ENCODE data around the gene SURF4. TPM values are rescaled to one million over a fixed set of nuclear protein-coding genes. Genes with fewer than 3 reads are reported as not detected.

SURF4 gene
- total RNA-seq, 1 experiment from 2014 or later = 134 TPM

- peaks cover 7 to 28% of the 10 kb centered on the region in 2 experiments; a peak in 3 of 4 replicates for H3K4me1 ChIP-seq (ENCODE audit: control insufficient read depth in 1 of 2, insufficient read depth in 2 of 2, low read length in 2 of 2)
- H3K9ac ChIP-seq (ENCODE audit: low read length) = peak overlapping the region; percentile 93
- BruUV-seq (replicated peaks) = no TSS peak
- no peaks in the 10 kb centered on the region for H3K9me2 ChIP-seq (ENCODE audit: insufficient read depth)
- no peak for DNase-seq (ENCODE audit: low read depth, low spot score)
- peak overlapping the region; percentile 83 for H3K27ac ChIP-seq (ENCODE audit: low read depth, low read length)
- peak overlapping the region; percentile 96 to 98 for H3K4me3 ChIP-seq (replicated peaks in 1 of 2; ENCODE audit: low read depth in 1 of 2, low read length in 2 of 2)
- peaks cover 38% of the 10 kb centered on the region for H3K79me2 ChIP-seq (ENCODE audit: insufficient read depth, low read length)
- H2AFZ ChIP-seq (ENCODE audit: low read depth, low read length, poor library complexity, severe bottlenecking) = no peak overlapping the region
- TF ChIP-seq CBX3 (IDR thresholded peaks at IDR 0.05; ENCODE audit: low read depth) = no peak
- TF ChIP-seq POLR2AphosphoS5 (IDR thresholded peaks at IDR 0.05; ENCODE audit: low read depth, low read length) = peak; percentile 59
- no peak for TF ChIP-seq ZNF274 (IDR thresholded peaks at IDR 0.05; ENCODE audit: low read depth, low read length)
- peak; percentile 58 for TF ChIP-seq YY1 (IDR thresholded peaks at IDR 0.05; ENCODE audit: extremely low read depth, insufficient replicate concordance, low read depth, low read length)
- no peak for ATAC-seq
- H3K36me3 ChIP-seq (ENCODE audit: control insufficient read depth in 1 of 2, insufficient read depth in 2 of 2, low read length in 2 of 2) = peaks cover 10 to 26% of the 10 kb centered on the region in 2 experiments; a peak in 2 of 4 replicates
- ChIA-PET CTCF (interaction anchor here (1.4 kb wide), 1 partner anchor 11 kb away, joined by 3 read pairs; no protein-coding TSS in a partner anchor), RAD21 (ENCODE audit: low non-redundant PET in 1 of 2, low total read pairs in 2 of 2, uncharacterized antibody in 2 of 2, unreplicated experiment in 2 of 2) (no interaction called here), POLR2A (interaction anchor here (0.6 to 1.6 kb wide), 2 partner anchors 40 to 1116 kb away, joined by 6 to 8 read pairs; partner anchors contain the start of gene CACFD1)
- H4K20me1 ChIP-seq (ENCODE audit: insufficient read depth) = no peaks in the 10 kb centered on the region
- H3K9me3 ChIP-seq (ENCODE audit: control insufficient read depth in 1 of 2, insufficient read depth in 1 of 2, low read depth in 1 of 2, low read length in 2 of 2) = no peaks in the 10 kb centered on the region
- H3K4me2 ChIP-seq (ENCODE audit: low read length) = peak overlapping the region; percentile 82
- H3K27me3 ChIP-seq (ENCODE audit: insufficient read depth, low read length) = no peaks in the 10 kb centered on the region
- intact Hi-C loops (cut with micrococcal nuclease) = loop anchor here (5.0 kb wide), 1 partner anchor 43 kb away; no protein-coding TSS in a partner anchor
Measured at GRCh38 chr9:133419005-133419404, 43.1 kb upstream of the SURF4 start.

DNA sequence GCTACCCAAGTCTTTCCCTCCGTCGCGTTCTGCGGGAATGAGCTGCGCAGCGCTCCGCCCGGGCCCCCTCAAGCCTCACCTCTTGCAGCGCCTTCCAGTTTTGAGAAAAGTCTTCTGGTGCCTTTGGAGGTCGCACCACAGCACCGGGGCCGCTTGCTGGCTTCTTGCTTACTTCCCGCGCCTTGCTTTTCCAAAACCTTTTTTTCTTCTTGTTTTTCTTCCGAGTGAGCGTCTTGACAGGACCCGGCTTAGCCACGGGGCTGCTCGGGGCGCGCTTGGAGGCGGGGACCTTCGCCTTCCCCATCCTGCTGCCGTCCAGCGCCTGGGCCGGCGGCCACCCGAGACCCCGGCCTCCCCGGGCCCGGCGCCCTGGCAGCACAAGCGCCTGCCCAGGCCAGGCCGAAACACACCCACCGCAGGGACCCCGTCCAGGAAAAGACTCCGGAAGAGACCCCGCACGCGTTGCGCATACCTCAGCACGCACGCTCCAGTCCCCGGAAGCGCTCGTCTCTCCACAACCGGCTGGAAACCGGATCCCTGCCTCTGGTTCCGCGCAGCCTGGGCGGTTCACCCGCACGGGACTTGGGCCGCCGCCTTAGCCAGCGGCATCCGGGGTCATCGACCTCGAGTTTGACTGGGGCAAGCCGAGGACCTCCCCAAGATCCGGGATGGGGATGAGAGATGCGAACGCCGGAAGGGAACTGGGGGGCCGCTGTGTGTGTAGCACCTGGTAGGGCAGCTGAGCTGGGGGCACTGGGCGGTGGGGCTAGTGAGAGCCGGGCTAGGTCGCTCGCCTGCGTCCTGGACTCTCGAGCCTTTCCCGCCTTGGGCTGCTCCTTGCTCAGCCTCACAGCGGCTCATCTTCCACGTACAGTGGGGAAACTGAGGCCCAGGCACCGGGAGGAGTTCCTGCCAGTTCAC is 41.9 kb upstream of the SURF4 start, which contains the start of gene REXO4:
Gene REXO4, minus strand, starts transcription at position 470 of the 921 bp plus-strand sequence. Its CDS starts 166 bp downstream, at position 304.
- RAD21 ChIA-PET (ENCODE audit: low non-redundant PET in 1 of 2, low total read pairs in 2 of 2, uncharacterized antibody in 2 of 2, unreplicated experiment in 2 of 2) = no interaction called here
- H3K27me3 ChIP-seq (ENCODE audit: insufficient read depth, low read length) = no peaks in the 10 kb centered on the region
- POLR2A ChIA-PET = interaction anchor here (1.6 kb wide), 2 partner anchors 42 to 70 kb away, joined by 3 to 8 read pairs; partner anchors contain the start of genes CACFD1, MED22 and RPL7A
- DNase-seq (ENCODE audit: low read depth, low spot score) (peak; percentile 85), ATAC-seq (peak; percentile 84)
- no peaks in the 10 kb centered on the region for H4K20me1 ChIP-seq (ENCODE audit: insufficient read depth)
- H3K9me3 ChIP-seq (ENCODE audit: control insufficient read depth in 1 of 2, insufficient read depth in 1 of 2, low read depth in 1 of 2, low read length in 2 of 2) = no peaks in the 10 kb centered on the region
- H3K9me2 ChIP-seq (ENCODE audit: insufficient read depth) = no peaks in the 10 kb centered on the region
- peak within 1 kb of the TSS; percentile 83 for H3K27ac ChIP-seq (ENCODE audit: low read depth, low read length)
- intact Hi-C loops (cut with micrococcal nuclease) = loop anchor here (5.0 kb wide), 1 partner anchor 44 kb away; no protein-coding TSS in a partner anchor
- H2AFZ ChIP-seq (ENCODE audit: low read depth, low read length, poor library complexity, severe bottlenecking) = no peak within 1 kb of the TSS
- peaks cover 10 to 35% of the 10 kb centered on the region in 2 experiments; a peak in 2 of 4 replicates for H3K36me3 ChIP-seq (ENCODE audit: control insufficient read depth in 1 of 2, insufficient read depth in 2 of 2, low read length in 2 of 2)
- H3K4me1 ChIP-seq (ENCODE audit: control insufficient read depth in 1 of 2, insufficient read depth in 2 of 2, low read length in 2 of 2) = peaks cover 7 to 28% of the 10 kb centered on the region in 2 experiments; a peak in 3 of 4 replicates
- CTCF ChIA-PET = interaction anchor here (1.0 to 1.4 kb wide), 2 partner anchors 10 to 42 kb away, joined by 3 to 4 read pairs; partner anchors contain the start of gene CACFD1
- peak within 1 kb of the TSS; percentile 93 for H3K9ac ChIP-seq (ENCODE audit: low read length)
- H3K79me2 ChIP-seq (ENCODE audit: insufficient read depth, low read length) = peaks cover 47% of the 10 kb centered on the region
- H3K4me3 ChIP-seq (replicated peaks in 1 of 2; ENCODE audit: low read depth in 1 of 2, low read length in 2 of 2) = peak within 1 kb of the TSS; percentile 96 to 98
- H3K4me2 ChIP-seq (ENCODE audit: low read length) = peak within 1 kb of the TSS; percentile 82
- no TSS peak for BruUV-seq (replicated peaks)
- no peak for TF ChIP-seq EZH2 (IDR thresholded peaks at IDR 0.05)
- no peak for TF ChIP-seq RAD21 (IDR thresholded peaks at IDR 0.05; ENCODE audit: low read depth)
- TF ChIP-seq SP1 (IDR thresholded peaks at IDR 0.05; ENCODE audit: low read depth) = peak; percentile 81
- no peak; the same call in 1 of the 2 replicates for TF ChIP-seq ELF1 (IDR thresholded peaks at IDR 0.05; ENCODE audit: borderline replicate concordance, low read depth)
- TF ChIP-seq CBX3 (IDR thresholded peaks at IDR 0.05; ENCODE audit: low read depth) = peak; percentile 93
- TF ChIP-seq POLR2A (IDR thresholded peaks at IDR 0.05; ENCODE audit: borderline replicate concordance, extremely low read depth, insufficient read depth, insufficient read length) = peak; percentile 51
- TF ChIP-seq SIN3A (IDR thresholded peaks at IDR 0.05; ENCODE audit: low read depth) = peak; percentile 76; the same call in 1 of the 2 replicates
- TF ChIP-seq ZBTB33 (IDR thresholded peaks at IDR 0.05; ENCODE audit: extremely low read depth, insufficient replicate concordance, low read length) = peak; percentile 5
- TF ChIP-seq, protein P1, sequence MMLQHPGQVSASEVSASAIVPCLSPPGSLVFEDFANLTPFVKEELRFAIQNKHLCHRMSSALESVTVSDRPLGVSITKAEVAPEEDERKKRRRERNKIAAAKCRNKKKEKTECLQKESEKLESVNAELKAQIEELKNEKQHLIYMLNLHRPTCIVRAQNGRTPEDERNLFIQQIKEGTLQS (IDR thresholded peaks at IDR 0.05) = no peak
- no peak for TF ChIP-seq EZH2phosphoT487 (IDR thresholded peaks at IDR 0.05; ENCODE audit: borderline replicate concordance)
- TF ChIP-seq YY1 (IDR thresholded peaks at IDR 0.05; ENCODE audit: extremely low read depth, insufficient replicate concordance, low read depth, low read length) = peak; percentile 40

All from HCT116 (cell line).